Raji (cell line): Measurements from ENCODE around the gene RASSF7.

Experiments used
- POLR2A ChIP-seq: IDR thresholded peaks from 2 replicates; pipeline ENCODE4 v1.6.1; 2011; ENCODE audit warnings: low read depth, low read length, control low read depth; ENCODE audit not compliant: insufficient read depth

RASSF7 gene

DNA sequence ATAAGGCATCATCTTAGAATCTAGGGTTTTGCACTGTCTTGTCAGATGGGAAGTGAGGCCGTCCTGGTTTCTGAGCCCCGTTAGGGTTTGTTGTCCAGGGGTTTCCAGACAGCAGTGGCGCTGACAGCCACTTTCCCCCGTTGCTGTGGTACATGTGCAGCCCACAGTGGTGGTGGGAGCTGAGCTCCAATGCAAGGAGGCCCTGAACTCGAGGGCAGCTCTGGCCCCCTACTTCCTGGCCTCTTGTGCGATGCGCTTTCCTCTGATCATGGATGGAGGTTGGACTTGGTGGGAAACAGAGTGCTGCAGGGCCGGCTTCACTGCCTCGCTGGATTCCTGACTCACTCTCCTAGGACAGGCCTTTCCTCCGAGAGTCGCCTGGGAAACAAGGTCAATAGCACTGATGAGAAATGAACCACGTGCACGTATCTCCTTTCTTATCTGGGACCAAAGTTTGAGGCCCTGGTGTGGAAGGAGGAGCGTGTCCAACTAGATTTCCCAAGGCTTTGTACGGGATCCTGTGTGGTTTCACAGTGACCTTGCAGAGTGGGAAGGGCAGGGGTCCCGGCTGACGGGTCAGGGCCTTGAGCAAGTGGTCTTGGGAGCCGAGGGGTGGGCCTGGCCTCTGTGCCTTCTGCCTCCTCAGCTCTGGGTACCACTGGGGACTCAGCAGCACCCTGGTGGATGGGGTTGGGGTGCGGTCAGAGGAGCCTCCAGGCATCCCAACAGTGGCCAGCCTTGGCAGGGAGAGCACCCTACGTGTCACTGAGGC, 19.2 kb downstream of the RASSF7 start:
- TF ChIP-seq POLR2A, result no peak

- no peak for TF ChIP-seq POLR2A
Observed at GRCh38 chr11:581342-581741, 20.6 kb downstream of the RASSF7 start.

GRCh38 chr11:581752-582151, 21.0 kb downstream of the RASSF7 start:
- TF ChIP-seq POLR2A, result no peak

GRCh38 chr11:584287-584686, 23.5 kb downstream of the RASSF7 start:
- no peak for TF ChIP-seq POLR2A

DNA sequence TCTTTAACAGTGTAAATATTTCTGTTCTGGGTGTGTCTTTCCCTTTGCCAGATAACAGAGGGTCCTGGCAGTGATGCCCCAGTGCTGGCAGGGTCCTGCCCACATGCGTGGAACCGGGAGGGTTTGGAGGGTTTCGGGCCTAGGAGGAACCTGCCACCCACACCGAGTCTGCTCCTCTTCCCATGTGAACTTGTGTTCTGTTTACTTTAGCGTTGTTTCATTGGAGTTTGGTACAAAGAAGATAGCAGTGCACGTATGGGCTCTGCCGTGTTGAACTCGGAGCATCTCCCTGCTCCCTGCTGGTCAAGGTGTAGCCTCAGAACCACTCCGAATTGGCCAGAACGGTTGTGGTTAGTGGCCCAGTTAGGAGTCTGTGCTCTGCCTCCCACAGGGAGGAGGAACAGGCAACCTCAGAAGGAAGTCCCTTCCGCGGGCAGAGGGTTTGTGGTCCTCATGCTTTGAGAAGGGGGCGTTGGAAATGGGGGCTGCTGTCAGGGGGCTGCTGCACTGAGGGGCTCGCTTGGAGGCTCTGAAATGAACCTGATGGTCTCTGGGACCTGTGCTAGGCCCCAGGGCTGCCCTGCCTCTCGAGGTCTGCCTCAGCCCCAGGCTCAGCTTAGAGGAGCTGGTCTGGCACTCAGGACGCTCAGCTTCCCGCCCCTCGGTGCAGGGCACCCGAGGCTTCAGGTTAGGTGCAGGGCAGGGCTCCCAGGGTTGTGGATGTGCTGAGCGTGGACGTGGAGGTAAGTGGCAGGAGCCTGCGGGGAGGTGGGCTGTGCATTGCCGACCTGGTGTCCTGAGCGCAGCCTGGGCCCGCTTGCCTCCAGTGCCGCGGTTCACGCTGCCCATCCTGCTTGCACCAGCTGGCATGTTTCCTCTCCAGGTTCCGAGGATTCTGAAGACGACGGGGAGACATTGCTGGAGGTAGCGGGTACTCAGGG, 25.9 kb downstream of the RASSF7 start:
- no peak for TF ChIP-seq POLR2A

GRCh38 chr11:587546-587945, 26.8 kb downstream of the RASSF7 start:
- TF ChIP-seq POLR2A, result no peak

GRCh38 chr11:587978-588380, 27.2 kb downstream of the RASSF7 start:
- TF ChIP-seq POLR2A, result no peak

DNA sequence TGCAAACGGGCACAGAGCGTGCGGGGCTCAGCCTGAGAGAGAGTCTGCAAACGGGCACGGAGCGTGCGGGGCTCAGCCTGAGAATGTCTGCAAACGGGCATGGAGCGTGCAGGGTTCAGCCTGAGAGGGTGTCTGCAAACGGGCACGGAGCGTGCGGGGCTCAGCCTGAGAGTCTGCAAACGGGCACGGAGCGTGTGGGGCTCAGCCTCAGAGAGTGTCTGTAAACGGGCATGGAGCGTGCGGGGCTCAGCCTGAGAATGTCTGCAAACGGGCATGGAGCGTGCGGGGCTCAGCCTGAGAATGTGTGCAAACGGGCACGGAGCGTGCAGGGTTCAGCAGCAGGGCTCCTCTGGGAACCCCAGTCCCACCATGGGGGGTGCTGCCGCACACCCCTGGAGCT, 29.0 kb downstream of the RASSF7 start:
- no peak for TF ChIP-seq POLR2A

GRCh38 chr11:590997-591396, 30.2 kb downstream of the RASSF7 start:
- TF ChIP-seq POLR2A, result no peak

GRCh38 chr11:592501-592900, 31.7 kb downstream of the RASSF7 start:
- TF ChIP-seq POLR2A, result no peak

DNA sequence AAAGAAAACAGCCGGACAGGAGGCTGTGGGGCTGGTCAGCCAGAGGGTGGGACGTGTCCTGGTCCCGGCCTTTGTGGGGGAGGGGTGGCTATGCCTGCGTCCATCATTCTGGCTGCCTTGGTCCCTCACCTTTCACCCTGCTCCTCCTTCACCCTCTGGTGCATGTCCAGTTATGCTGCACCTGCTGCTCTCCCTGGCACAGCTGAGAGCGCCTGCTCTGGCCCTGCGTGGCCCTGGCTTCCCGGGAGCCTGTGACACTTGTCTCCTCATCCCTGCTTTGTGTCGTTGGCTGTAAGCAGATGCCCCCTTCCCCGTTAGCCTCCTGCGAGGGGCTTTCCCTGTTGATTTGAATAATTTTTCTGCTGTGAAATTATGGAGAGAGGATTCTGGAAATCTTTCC, 32.1 kb downstream of the RASSF7 start:
- no peak for TF ChIP-seq POLR2A

- no peak for TF ChIP-seq POLR2A
Observed at GRCh38 chr11:593347-593746, 32.6 kb downstream of the RASSF7 start.

GRCh38 chr11:595400-595799, 34.6 kb downstream of the RASSF7 start:
- TF ChIP-seq POLR2A, result no peak

- no peak for TF ChIP-seq POLR2A
Observed at GRCh38 chr11:596374-596773, 35.6 kb downstream of the RASSF7 start.

DNA sequence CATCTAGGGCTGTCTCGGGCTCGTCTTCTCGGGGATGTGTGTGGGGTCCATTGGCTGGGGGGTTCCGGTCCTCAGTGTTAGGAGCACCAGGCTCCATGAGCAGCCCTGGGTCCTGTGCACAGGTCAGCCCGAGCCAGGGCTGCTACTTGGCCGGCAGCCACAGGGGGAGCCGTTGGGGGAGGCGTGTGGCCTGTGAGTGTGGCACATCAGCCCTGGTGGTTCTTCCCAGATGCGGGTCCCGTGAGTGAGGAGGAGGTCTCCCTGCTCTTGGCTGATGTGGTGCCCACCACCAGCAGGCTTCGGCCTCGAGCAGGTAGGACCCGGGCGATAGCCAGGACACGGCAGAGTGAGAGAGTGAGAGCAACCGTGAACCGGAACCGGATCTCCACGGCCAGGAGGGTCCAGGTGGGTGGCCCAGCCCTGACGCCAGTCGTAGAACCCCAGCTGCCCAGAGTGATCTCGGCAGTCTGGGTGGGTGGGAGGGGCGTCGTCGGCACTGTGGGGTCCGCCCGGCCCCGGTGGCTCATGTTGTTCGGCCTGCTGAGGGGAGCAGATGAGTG, 36.5 kb downstream of the RASSF7 start:
- TF ChIP-seq POLR2A, result no peak
